ENCODE data around the gene GHRHR.

The GHRHR gene

DNA sequence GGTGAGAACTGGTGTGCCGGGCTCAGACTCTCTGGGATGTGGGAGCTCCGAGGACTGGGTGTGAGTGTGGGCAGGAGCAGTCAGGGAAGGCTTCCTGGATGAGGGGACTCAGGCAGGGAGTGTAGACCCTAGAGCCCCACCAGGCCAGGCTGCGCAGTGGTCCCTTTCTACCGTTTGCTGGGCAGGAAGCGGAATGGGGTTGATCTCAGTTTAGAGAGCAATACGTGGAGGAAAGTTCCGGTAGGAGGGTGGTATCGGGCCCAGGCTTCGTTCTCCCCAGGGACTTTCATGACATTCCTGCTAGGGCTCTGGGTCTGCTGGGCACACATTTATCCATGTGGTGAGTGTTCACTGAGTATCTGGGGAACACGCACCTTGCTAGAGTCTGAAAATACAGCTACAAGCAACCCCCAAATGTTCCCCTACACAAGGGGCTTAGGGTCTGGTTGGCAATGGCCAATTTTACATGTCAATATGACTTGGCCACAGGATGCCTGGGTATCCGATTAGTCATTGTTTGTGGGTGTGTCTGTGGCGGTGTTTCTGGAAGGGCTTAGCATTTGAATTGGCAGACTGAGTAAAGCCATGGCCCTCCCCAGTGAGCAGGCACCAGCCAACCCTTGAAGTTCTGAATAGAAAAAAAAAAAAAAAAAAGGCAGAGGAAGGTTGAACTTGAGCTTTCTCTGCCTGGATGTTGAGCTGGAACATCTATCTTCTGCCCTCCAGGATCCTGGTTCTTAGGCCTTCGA is 20.8 kb downstream of the GHRHR start:
- DNase-seq (ENCODE audit: low read depth in 2 of 2), result no peak

DNA sequence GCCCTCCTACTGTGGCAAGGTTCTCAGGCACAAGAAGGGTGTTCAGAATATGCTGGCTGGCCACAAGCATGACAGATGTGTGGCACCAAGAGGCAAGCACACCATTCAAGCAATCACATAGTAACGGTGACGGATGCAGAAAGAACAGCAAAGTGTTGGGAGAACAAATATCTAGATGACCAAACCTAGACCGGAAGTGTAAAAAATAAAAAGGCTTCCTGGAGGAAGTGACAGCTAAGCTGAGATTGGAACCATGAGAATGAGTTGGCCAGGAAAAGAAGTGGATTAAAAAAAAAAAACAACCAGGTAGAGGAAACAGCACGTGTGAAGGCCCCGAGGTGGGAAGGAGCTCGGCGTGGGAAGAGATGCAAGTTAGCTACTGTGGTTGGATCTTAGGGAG is 22.0 kb downstream of the GHRHR start:
- DNase-seq (ENCODE audit: low read depth in 2 of 2), result no peak

DNA sequence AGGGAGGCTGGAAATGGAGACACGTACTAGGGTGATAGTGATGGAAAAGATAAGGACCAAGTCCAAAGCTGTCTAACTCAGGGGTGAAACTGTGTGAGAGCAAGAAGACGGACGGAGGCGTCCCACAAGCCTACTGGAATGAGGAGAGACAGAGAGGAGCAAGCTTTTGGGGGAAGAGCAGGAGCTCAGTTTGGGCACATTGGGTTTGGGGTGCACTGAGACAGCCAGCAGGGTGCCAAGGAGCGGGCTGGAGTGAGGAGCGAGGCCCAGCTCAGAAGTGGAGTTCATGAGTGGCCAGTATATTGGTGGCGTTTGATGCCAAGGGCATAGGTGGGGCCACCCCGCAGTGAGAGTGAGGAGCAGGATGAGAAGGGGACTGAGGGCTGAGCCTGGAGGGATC is 22.6 kb downstream of the GHRHR start:
- no peak for DNase-seq (ENCODE audit: low read depth in 2 of 2)

DNA sequence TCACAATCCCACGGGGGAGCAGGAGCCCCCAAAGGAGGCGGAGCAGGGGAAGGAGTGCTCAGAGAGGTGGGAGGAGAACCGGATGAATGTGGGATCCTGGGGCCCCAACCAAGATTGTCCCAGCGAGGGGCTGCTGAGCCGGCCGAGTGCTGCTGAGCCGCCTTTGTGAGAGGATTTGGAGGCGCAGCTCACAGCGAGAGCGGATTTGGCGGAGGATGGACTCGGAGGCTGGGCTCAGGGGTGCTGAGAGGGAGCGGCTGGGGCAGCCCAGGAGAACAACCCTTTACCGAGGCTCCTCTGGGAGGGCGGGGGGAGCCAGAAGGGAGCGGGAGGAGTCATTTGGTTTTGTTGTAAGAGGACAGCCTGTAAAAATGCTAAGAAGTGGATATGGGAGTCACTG is 23.0 kb downstream of the GHRHR start:
- DNase-seq (ENCODE audit: low read depth in 2 of 2), result no peak

DNA sequence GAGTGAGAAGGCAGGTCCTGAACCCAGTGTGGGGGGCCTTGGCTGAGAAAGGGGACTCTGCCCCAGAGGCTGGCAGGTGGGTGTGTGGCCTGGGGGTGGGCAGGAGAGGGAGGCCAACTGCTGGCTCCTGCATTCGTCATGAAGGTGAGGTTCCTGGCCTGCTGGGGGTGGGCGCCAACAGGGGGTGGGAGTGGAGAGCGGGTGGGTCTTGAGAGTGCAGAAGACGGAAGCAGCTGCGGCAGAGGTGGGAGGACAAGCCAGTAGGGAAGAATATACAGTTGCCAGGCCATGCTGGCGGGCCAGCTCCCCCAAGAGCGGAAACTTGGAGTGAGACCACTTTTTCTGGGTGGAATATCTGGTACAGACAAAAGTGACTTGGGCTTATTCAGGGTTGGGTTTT is 23.4 kb downstream of the GHRHR start:
- DNase-seq (ENCODE audit: low read depth in 2 of 2), result no peak

DNA sequence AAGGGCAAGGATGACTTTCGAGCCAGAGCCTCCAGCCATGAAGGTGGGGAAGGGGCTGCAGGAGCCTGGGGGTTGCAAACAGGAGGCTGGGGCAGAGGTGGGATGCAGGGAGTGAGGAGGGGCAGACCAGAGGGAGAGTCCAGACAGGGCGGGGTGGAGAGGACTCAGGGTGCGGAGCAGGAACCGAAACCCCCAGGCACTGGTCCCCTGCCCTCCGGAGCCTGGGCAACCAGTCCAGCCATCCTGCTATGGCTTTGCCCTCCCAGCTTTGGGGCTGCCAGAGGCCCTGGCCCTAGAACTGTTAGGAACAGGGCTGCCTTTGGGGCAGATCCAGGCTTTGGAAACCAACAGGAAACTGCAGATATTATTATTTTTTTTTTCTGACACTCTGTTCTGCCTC is 24.2 kb downstream of the GHRHR start:
- no peak for DNase-seq (ENCODE audit: low read depth in 2 of 2)

DNA sequence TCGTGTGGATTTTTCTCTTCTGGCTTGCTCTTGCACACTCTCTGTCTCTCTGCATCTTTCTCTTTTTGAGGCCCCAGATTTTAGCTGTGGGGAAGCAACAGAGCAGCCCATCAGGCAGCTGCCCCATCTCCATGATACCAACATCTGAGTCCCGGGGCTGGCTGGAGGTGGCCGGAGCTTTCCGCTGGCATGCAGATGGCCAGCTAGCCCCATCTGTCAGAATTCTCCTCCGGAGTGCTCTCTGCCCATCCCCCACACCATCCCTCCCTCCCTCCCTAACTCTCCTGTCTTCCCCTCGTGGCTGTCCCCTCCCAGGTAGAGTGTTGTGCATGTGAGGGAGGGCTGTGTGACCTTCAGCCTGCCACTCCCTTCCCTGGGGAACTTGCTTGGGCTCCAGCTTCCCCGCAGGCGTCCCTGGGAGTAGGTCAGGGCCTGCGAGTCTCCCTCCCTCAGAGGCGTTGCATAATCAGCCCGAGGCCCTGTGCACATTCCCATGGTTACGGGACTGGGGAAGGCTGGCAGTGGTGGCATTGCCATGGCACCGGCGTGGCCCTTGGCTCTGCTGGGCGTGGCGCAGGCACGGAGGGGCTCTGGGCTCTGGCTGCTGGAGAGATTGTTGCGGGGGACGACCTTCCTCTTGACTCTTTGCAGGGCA is 24.7 kb downstream of the GHRHR start:
- DNase-seq (ENCODE audit: low read depth in 2 of 2), result no peak

DNA sequence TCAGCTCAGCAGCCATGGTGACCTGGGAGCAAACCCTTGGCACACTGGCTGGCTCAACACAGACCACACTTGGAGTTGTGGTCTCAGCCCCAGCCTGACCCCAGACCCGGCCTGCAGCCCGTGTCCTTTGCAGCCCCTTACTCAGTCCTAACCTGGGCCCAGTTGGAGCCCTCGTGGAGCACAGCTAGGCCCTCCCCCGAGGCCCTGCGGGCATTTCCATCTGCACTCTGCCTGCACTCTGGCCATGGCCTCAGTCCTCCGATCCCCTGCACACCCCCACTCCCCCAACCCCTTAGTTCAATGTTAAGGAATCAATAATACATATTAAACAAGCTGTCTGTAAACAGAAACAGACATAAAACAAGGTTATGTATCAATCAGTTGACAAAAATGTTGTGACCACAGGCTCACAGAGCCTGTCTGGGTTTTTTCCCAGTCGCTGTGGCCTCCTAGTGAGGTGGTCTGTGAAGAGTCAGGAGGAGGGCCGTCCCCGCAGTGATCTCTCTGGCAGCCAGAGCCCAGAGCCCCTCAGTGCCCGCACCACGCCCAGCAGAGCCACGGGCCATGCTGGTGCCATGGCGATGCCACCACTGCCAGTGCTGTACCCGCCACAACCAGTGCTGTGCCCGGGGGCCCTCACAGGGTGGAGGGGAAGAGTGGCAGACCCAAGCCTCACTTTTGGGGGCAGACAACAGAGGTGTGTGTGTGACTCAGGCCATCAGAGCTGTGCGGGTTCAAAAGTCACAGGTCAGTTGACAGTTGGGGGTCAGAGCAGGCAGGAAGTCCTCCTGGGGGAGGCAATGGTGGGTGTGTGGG is 25.5 kb downstream of the GHRHR start:
- no peak for DNase-seq (ENCODE audit: low read depth in 2 of 2)

DNA sequence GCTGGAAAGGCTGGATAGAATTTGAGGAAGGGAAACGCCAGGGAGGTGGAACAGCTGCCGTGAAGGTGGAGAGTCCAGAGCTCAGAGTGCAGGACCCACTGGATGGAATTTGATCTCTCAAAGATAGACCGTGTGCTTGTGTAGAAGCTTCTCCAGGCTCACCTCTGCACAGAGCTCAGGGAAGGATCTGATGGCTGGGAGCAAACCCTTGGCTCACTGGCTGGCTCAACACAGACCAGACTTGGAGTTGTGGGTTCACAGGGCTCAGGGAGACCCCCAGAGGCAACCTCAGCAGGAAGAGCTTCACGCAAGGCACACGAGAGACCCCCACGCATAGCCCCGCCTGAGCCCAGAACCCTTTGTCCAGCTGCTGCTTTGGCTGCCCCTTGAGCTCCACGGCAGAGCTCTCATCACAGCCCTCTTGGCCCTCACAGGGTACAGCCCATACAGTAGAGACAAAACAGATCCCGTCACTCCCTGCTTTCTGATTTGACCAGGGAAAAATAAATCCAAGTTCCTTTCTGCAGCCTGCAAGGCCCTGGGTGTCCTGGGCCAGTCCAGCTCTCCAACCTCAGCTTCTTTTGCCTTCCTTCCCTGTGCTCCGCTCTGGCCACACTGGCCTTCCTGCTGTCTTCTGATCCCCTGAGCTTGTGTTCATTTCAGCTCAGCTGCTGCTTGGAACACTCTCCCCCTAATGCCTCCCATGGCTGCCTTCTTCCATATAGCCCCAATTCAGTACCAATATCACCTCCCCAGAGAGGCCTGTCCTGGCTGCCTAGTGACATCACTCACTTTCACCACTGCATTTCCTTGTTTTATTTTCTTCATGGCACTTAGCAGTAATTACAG is 26.3 kb downstream of the GHRHR start:
- no peak for DNase-seq (ENCODE audit: low read depth in 2 of 2)

DNA sequence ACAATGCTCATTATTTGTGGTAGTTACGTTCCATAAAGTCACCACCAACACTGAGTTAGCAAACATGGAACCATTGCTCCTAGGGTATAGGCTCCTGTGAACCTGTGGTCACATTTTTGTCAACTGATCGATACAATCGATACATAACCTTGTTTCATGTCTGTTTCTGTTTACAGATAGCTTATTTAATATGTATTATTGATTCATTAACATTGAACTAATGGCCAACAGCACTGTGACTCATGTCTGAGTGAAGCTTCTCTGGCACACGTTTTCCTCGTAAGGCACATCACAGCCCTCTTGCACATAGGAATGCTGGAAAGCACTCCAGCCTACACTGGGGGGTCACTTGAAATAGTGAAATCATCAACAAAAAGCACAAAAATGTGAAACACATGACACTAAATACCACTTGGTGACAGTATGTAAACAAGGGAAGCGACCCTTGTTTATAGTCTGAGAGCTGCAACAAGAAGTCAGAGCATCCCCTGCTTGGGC is 27.0 kb downstream of the GHRHR start:
- DNase-seq (ENCODE audit: low read depth in 2 of 2), result no peak

DNA sequence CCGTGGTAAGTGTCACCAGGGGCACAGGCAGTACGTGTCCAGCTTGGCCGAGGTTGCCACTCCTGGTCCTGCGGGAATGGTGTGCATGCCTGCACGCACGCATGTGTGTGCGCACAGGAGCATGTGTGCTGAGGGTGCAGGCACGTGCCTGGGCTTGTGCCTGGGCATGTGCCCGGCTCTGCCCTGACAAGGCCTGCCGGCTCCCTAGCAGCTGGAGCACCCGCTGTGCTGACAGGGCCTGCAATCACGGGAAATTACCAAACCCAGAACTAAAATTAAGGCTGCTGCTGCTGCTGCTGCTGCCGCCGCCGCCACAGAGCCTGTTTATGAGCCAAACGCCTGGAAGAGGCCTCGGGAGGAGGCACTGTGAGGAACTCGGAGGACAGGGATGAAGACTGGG is 28.7 kb downstream of the GHRHR start:
- no peak for DNase-seq (ENCODE audit: low read depth in 2 of 2)

DNA sequence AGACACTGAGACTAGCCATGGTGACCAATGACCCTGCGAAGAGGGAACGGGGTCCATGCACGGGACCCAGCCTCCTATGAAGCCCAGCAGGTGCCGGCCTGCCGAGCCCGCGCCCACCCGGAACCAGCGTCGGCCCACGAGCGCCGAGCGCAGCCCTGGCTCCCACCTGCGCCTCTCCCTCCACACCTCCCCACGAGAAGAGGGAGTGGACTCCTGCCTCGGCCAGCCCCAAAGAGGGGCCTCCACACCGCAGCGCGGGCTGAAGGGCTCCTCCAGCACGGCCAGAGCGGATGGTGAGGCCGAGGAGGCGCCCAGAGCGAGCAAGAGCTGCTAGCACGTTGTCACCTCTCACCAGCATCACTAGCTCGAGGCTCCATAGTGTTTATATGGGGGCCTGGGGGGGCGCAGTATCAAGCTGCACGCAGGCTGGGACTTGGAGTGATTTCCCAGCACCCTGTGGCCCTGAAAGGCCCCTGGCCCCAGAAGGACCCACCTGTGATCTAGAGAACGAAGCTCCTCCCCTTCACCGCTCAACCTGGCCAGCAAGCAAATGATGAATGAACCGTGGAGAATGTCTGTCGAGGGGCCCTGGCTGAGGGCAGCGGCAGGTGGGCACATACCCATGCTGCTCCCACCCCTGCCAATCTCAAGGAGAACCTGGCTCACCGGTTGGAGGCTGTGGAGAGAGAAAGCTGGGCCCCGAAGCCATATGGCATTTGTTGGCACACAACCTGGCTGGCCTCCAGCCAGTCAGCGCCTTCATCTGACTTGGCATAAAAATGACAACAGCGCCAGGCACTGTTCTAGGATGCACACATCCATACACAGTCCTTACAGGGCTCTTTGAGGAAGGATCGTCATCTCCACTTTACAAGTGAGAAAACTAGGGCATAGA is 30.7 kb downstream of the GHRHR start:
- DNase-seq (ENCODE audit: low read depth in 2 of 2), result no peak

DNA sequence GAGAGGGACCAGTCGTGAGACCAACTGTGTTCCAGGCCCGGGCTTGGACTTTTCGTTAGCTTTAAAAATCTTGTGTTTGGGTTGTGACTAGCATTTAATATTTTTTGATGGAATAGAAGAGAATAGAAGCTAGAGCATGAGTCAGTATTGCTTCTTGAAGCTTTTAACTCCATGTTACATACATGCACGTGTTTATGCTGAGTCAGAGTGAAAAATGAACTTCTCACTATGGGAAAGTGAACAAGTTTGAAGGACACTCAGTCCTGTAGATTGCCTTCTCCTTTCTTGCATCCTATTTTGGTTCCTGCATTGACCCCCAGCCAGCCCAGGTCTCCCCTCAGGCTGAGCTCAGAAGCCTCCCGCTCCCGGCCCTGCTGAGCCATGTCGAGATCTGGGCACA is 31.8 kb downstream of the GHRHR start:
- no peak for DNase-seq (ENCODE audit: low read depth in 2 of 2)

DNA sequence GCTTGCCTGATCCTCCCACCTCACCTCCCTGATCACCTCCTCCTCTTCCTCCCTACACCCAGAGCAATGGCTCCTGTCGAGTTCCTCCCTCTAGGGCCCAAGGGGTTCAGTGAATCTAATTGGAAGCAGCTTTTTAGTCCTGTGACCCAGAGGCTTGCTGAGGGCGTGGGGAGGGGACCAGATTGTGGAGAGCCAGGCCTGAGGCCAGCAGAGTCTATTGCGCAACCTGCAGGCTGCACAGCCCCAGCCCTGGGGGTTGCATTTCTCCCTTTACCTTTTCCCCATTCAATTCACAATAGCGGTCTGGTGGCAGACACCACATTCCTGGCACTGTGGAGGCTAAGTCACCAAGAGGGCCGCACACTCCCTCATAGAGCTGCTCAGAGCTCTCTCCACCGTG is 32.5 kb downstream of the GHRHR start:
- no peak for DNase-seq (ENCODE audit: low read depth in 2 of 2)

DNA sequence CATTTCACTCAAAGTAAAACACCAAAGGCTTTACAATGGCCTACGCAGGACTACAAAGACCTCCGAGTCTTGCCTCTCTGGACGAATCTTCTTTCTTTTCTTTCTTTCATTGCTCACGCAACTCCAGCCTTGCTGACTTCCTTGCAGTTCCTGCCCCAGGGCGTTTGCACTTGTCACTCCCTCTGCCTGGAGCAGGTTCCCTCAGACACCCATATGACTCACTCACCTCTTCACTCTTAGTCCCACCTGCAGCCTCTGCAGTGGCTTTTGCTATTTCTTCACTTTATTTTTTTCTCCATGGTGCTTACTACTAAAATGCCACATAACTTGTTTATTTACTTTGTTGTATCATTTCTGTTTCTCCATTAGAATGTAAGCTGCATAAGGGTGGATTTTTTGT is 33.1 kb downstream of the GHRHR start:
- no peak for DNase-seq (ENCODE audit: low read depth in 2 of 2)

DNA sequence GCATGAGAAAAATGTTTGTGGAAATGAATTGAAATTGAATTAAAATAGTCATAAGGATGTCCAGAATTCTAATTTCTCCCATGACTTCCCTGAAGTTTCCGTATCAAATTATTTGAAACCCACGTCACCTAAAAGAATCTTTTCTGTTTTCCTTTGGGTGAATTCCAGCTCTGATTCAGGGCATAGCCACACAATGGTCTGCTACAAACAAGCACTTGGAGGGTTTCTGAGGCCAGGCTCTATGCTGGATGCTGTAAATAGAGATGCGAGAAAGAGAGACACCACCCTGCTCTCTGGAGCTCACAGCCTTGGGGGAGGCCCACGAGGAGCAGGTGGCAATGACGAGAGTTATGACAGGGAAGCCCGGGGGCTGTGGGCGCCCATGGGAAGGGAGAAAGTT is 33.6 kb downstream of the GHRHR start:
- DNase-seq (ENCODE audit: low read depth in 2 of 2), result no peak

DNA sequence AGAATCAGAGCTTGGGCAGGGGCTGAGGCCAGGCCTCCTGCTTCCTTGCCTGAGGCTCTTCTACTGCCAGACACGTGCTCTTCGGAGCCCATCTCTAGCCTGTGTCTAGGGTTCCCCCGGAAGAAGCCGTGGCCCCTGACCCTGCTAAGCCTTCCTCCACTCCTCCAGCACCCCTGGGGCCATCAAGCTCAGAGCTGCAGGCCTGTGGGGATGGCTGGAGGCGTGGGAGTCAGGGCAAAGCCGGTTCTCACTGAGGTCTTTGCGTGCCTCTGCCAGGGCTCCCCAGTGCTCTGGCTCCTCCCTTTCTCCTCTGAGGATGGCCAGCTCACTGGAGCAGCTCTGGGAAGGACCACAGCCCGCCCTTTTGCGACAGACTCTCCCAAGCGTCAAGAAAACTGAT is 34.4 kb downstream of the GHRHR start:
- DNase-seq (ENCODE audit: low read depth in 2 of 2), result no peak

DNA sequence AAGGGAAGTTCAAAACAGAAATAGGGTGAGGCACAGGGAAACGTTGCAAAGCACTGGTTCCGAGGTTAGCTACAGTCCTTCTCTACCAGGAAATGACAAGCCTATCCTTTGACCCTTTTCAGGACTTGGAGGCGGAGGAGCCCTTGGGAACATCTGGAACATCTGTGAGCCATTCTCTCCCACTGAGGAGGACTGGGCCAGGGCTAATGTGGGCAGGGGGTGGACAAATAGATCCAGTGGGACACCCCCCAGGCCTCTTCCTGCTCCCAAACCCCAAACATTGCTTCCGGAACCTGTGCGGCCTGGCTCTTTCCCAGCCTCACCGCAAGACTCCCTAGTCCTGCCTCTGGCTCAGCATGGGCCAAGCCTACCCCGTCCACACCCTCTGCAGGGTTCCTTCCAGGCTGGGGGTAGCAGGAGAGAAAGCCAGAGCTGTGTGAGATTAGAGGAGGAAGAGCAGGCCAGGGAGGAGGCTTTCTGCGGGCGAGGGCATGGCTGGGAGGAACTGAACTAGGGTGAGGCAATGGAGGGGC is 36.5 kb downstream of the GHRHR start:
- no peak for DNase-seq (ENCODE audit: low read depth in 2 of 2)

DNA sequence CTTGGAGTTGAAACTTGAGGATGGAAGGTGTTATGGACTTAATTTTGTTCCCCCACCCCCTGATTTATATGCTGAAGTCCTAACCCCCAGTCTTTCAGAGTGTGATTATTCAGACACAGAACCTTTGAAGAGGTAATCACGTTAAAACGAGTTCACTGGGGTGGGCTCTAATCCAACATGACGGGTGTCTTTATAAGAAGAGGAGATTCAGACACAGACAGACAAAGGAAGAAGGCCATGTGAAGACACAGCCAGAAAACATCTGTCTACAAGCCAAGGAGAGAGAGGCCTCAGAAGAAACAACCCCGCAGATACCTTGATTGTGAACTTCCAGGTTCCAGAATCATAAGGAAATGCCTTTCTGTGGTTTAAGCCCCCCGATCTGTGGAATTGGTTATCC is 37.0 kb downstream of the GHRHR start:
- no peak for DNase-seq (ENCODE audit: low read depth in 2 of 2)

DNA sequence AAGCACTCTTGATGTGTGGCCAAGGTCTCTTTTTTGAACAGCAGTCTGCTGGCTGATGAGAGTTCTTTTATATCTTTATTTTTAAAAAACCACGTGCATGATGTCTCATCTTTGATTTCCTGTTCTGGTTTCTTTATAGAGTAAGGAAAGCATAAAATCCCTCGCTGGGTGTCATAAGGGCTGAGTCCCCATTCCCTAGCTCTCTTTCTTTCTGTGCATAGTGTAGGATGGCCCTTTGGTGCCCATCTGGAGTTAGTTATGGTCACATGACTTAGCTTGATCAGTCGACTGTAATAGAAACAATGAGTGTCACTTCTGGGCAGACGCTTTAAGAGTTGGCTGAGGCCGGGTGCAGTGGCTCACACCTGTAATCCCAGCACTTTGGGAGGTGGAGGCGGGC is 38.5 kb downstream of the GHRHR start:
- DNase-seq (ENCODE audit: low read depth in 2 of 2), result no peak

DNA sequence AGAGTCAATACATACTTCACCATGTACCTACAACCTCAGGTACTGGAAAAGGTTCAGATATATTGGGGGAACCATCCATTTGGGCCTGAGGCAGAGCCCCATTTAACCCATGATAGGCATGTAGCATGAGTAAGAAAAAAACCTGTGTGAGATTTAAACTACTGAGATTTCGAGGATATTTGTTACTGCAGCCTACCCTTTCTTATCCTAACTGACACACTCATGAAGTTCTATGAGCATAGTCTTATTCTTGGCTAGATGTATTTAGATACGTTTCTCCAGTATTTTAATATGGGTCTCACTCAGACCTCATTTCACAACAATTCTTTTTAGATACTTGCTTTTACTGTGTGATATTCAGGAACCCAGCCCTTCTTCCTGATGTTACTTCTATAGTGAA is 39.3 kb downstream of the GHRHR start:
- no peak for DNase-seq (ENCODE audit: low read depth in 2 of 2)
